DMS 273 (cell line): Measurements from ENCODE around the gene TET3.

Experiments
- DNase-seq: peaks from one replicate; lab custom pipeline; 2025; ENCODE audit not compliant: unreplicated experiment; lab: John Stamatoyannopoulos, UW

TET3 gene

DNA sequence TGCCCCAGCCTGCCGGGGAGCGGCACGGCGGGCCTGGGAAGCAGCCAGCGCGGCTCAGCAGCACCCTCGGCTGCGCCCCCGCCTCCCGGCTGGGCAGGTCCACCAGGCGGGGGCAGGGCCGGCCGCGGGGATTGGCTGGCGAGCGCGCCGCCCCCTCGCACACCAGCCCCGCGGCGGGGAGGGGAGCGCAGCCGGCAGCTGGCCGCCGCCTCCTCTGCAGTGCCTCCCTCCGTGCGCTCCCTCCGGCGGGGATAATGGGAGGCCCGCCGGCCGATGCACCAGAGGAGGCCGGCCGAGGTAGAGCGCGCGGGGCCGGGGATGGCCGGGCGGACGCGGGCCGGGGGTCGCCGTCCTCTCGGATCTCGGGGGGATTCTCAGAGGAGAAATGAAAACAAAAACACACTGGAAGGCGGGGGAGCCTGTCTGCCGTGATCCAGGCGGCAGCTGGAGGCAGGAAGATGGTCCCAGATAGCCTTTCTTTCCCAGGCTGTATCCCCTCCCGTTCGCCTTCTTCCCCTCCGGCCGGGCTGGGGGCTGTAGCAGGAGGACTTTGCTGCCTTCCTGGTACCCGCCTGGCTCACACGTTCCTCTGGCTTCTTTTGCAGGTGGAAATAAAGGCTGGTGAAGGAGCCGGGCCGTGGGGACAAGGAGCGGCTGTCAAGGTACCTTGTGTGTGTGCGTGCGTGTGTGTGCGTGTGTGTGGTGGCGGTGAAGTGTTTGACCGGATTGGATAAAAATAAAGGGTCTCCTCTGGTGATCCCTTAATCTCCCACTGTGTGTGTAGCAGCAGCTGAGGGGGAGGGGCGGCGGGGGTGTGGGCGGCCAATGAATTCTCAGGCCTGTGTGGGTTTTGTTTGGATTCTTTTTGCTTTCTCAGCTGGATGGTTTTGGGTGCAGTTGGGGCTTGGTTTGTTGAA, 18.1 kb downstream of the TET3 start:
- DNase-seq, result peak; percentile 96

DNA sequence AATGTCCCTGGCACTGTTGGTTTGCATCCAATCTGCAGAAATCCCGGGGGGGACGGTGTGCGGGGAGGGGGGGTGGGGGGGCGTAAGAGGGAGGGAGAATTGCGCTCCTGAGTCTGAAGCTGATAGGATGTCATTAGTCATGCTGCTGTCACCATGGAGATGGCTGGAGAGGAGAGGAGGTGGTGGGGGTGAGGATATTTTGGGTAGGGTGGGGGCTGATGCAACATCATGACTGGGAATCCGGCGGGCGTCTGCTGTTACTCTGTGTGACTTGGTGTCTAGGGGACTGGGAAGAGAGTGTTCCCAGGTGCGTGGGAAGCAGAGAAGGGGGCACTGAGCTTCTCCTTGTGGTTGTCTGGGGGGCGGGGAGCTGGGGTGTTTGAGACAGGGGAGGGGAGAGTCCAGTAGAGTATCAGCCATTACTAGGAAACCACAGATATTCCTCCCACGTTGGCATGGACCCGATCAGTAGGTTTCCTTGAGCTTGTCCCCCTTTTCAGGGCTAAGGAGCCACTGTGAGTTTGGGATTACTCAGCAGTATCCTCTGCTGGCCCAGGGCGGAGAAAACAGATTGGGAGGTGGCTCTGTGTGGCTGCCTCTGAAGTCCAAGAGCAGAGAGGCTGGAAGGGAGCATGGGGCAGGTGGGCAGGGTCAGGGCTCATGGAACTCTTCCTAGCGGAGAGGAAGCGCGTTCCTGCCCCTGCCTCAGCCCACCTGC, 18.9 kb downstream of the TET3 start:
- peak; percentile 83 for DNase-seq

DNA sequence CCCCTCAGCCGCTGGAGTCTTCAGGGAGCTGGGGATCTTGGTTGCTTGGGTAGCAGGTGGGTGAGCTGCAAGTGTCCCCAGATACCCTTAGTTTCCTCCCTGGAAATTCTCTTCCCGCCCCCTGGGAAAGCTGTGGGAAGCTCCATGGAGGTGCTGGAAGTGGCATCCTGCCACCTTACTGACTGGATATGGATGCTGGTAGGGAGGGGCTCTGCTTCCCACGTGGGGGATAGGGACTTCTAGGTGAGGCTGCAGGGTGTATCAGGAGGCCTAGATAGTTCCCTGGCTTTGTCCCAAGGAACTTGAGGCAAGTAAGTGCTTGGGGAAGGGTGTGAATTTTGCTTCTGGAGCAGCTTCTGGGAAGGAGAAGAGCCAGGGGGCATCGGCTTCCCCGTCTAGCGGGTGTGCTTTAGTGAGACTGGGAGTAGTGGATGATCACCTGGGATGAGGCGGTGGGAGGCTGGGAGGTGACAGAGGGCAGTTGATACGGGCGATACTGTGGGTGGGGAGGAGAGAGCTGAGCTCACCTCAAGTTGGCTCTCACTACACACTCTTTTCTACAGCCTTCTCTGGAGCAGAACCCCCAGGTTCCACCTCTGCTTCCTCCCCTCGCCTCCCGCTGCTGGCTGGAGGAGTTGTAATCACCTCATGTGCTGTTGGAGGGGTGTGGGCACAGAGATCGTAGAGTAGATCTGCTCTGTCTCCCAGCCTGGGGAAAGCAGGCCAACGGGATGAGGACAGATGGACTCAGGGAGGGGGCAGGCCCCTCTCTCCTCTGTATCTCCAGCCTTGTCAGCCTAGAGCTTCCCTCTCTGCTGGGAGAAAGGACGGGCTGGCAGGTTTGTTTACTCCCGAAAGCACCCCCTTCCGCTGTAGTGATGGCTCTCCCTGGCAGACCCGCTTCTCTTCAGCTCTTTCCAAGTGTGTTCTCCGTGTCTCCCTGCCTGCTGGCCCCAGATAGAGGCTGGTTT, 19.8 kb downstream of the TET3 start:
- peak; percentile 90 for DNase-seq

DNA sequence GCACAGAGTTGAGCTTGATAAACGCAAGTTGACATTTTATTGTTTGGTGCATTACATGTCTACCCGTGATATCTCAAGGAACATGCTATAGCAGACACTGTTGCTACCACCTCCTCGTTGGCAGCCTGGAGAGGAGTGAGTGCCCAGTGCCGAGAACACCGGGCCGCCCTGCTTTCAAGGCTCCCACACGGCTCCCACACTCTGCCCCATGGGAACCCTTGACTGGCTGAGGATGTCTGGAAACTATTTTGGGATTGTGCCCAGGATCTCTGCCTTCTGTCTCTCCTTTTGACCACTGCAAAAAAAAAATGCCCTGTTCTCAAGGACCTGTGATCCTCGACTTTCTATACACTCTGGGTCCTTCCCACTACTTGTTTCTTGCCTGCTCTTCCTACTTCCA, 21.1 kb downstream of the TET3 start:
- DNase-seq, result peak; percentile 82

DNA sequence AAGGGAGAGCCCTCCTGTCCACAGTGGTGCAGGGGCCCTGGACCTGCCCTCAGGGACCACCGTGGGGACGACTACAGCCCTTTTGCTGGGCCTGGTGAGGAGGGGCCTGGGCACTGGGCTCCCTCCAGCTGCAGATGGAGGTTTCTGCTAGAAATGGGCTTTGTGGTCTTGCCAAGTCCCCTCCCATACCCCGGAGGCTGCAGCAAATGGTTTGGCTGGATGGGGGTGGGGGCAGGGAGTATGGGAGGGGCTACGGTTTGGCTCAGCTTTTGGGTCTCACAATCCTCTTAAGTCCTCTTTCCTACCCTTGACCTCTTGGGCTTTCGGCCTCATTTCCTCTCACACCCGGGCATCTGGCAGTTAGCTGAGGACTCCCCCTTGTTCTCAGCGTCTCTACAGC, 21.7 kb downstream of the TET3 start:
- peak; percentile 73 for DNase-seq

DNA sequence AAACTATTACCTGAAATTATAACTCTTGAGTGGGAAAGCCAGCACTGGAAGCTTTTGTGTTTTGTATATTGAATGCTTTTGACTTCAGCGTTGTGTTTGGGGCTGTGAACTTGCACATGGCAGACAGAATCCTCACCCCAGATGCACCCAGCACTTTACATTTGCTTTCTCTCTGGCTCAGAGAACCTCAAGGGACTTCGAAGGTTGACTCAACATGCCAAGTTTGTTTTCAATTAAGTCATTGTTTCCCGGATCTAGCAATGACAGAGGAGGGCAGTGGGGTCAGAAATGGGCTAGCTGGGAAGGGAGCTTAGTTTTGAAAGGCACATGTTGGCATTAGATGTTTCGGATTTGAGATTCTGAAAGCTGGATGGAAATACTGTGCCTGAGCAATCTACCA, 22.4 kb downstream of the TET3 start:
- peak; percentile 18 for DNase-seq

DNA sequence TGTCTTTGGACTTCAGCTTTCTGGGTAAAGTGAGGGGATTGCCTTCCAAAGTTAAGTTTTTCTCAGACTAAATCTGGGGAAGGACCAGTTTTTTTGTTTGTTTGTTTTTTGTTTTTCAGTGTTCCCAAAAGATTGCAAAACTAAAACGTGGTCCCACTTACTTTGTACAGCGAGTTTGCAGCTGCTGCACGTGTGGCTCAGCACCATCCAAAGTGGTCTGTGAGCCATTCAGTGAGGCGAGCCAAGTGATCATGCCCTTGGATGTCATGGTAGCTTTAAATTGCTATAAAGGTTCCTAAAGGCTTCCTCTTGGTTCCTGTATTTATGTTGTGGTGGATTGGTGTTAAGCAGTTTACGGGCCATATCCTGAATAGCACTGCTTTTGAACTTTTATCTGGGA, 23.0 kb downstream of the TET3 start:
- DNase-seq, result no peak

DNA sequence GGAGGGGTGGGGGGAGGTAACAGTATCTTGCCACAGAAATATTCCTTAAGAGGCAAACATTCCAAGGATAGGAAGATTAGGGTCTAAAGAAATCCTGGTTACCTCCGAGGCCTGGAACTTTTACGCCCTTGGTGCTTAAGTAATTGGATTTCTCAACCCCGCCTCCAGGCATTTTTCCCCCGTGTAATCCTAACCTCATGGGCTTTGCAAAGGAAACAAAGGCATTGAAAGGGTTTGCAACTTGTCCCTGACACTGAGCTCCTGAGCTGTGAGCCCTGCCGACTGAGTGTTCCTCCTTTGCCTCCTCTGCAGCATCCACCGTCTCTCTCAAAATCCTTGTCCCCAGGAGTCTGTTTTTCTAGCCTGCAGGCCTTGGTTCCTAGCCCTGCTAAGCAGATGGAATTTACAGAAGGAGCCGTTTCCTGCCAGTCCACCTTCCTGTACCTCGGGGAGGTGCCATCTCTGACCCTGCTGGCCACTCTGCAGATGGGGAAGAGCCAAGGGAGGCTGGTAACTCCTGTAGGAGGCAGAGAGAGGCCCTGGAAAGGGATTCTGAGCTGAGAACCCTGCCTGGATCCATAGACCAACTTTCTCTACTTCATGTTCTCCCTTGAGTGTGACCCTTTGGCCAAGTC, 24.2 kb downstream of the TET3 start:
- DNase-seq, result no peak

DNA sequence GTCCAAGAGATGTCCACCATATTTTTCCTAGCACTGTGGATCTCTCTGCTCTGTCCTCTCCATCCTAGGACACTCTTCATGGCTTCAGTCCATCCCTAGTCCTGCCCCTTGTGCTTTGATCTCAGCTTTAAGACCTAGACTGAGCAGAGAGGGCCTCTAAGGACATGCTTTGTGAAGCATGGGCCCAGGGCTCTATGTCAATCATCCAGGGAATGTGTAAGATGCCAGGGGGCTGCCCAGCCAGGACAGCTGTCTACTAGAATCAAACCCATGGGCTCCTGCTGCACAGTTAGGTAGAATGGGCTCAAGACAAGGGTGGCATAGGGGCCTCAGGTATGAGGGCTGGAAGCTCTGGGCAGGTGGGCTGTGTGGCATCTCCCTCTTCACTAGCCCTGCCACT, 24.9 kb downstream of the TET3 start:
- peak; percentile 48 for DNase-seq

DNA sequence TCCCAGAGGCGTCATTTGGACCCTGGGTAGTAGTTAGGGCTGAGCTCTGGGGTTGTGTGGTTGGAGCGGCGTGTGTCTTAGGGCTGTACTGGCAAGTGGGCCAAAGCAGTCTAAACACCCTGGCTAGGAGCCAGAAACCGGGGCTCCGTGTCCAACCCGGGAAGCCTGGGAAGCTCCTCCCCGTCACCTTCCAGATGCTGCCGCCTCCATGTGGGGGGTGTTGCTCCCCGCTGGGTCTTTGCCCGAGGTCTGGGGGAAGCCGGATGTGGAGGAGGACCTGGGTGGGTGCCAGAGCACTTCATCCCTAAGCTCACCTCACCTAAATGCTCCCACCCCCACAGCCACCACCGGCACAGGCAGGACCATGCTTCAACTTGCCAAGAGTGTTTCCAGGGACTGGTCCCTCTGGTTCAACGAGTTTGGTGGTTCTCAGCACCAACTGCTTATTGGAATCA, 25.4 kb downstream of the TET3 start:
- peak; percentile 93 for DNase-seq

DNA sequence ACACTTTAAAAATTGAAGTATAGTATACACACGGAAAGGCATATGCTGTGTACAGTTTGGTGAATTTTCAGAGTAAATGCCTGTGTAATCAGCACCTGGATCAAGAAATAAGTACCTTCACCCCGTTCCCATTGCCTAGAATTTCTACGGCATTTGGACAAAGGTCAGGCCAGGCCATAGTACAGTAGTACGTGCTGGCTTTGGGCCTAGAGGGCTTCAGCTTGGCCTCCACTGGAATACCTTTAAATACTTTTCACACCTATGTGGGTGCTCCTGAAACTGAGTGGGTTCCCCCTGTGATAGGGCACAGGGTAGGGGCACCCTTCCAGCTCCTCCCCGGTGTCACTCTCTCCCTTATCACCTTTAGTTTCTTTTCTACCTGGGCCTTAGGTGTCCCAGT, 26.5 kb downstream of the TET3 start:
- no peak for DNase-seq

DNA sequence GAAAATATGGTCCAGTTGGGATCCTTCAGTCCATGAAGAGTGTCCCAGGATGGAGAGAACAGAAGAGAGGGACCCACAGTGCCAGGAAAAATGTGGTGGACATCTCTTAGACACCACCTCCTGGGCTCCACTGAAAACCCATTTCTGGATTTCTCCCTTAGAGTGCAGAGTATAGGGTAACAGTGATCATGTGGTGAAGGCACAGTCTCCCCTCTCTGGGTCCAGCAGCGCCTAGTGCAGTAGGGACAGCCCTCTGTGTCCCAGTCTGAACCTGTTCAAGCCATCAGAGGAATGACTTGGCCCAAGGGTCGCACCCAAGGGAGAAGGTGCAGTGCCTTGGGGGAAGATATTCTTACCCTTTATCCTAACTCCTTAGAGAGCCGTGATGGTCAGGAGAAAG, 30.1 kb downstream of the TET3 start:
- no peak for DNase-seq

DNA sequence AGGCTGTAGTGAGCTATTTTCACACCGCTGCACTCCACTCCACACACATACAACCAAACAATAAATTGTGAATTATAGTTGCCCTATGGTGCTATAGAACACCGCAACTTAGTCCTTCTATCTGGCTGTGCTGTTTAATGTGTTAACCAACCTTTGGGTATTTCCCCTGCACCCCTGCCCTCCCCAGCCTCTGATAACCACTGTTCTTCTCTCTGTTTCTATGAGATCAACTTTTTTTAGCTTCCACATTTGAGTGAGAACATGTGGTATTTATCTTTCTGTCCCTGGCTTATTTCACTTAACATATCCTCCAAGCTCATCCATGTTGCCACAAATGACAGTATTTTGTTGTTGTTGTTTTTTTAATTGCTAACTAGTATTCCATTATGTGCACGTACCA, 32.5 kb downstream of the TET3 start:
- DNase-seq, result no peak

DNA sequence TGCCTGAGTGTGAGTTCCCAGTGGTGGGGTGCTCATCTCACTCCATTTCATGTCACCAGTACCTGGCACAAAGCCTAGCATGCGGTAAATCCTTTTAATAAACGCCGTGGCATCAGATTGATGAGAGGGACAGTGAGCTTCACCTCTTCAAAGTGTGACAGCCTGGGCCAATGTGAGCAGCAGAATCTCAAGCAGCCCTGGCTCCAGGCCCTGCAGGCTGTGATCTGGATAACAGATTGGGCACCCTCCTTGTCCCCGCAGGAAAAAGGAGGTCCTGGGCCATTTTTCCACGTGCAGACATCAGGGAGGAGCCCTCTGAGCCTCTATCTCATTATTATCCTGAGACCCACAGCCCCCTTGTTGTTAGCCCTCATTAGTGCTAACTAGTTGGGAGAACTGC, 34.8 kb downstream of the TET3 start:
- DNase-seq, result peak; percentile 54

DNA sequence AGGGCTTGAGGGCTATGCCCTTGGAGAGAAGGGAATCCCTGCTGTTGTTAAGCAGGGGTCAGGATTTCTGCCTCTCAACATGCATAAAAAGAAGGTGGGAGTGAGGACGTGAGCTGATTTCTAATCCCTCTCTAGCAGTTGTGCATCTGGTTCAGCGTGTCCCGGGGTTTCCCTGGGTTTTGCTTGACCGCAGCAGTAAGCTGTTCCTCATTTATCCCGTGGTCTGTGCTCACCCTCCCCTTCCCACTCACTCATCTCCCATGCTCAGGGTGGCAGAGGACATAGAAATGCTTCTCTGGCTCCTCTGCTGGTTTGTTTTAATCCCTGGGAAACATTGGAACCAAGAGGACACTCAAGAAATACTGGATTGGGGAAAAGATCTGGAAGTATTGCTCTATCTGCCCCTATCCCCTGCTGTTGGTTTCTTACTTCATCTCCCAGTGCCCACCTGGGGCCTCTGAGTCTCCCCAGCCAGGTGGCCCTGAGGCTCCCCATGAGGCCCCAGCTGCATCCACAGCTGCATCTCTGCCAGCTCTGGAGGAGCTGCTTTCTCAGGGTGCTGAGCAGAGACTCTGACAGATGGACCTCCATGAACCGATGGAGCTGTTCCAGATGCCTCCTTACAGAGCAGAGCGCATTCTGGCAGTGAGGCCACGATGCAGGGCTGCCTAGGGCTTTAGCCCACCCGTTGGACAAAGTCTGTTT, 36.1 kb downstream of the TET3 start:
- peak; percentile 95 for DNase-seq

DNA sequence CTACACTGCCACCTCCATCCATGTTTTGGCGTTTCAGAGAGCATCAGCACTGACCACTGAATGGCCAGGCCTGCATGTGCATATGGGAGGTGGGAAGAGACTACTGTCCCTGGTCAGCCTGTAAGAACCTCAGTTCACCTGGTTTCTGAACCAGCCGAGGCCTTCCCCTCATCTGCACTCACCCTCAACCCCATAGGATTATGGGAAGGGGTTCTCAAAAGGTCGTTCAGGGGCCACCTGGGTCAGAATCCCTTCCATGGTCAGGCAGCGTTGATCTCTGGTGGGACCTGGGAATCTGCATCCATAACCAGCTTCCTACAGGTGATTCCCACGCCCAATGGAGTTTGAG, 36.7 kb downstream of the TET3 start:
- DNase-seq, result no peak

DNA sequence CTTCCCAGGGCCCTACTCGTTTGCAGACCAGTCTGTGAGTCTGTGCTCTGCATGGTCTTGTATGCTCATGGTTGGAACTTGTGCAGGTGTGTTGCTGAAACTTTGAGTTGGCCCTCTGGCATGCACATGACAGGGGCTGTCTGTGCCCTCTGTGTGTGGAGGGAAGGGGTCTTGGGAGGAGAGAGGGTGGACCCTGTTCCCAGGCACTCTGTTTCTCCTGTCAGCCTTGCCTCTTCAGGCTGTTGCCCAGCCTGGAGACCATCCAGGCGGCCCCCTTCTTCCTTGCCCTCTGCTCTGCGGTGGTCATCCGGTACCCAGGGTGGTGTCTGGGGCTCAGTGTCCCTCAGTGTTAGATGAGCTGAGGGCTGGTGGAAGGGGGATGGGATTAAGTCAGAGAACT, 39.5 kb downstream of the TET3 start:
- DNase-seq, result no peak

DNA sequence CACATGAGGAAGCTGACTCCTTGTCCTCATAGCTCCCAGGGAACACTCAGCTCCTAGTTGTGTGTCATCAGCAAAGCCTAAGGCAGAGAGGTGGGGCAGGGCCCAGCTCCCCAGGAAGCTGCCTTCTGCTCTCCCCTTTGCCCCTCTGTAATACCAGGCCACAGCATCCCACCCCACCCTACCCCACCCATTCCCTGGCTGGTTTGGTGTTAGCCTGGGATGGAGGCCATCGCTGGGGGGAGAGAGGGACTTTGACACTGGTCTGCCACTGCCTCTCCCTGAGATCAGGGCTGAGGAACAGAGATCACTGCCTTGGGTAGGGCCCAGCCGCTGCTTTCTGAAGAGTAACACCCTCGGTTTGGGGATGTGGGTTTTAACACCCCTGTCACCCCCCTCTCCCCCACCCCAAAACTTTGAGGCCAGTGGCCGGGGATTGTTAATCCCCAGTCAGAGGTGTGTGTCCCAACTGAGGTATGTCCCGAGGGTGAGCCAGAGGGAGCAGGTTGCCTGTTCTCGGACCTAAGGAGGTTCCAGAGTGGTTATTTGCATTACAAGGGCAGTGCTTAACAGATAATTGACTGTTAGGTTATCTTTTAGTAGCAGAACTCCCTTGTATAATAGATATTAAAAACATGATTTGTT, 41.4 kb downstream of the TET3 start:
- no peak for DNase-seq

DNA sequence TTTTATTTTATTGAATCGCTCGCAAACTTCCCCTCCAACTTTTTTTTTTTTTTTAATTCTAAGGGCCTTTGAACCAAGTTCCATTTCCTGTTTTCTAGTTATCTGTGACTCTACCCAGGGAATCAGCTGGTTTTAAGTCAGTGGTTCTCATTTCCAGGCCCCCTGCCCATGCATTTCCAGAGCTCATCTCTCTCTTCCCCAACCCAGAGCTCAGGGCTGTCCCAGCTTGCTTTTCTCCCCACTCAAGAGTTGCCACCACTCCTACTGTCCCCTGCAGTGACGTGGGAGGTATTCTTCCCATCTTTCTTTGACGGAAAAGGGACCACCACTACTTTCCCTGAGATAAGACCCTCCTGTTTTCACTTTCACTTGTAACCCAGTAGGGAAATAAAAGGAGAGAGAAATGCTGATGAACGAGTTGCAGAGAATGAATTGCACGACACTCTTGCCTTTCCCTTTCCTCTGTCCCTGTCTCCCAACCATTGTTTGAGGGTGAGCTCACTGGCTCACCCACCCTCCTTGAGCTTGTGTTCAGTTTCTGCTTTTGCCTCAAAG, 42.1 kb downstream of the TET3 start:
- DNase-seq, result no peak
